ENCODE results near the gene MLLT3.

- TF ChIP-seq CTCF (IDR thresholded peaks at IDR 0.05) (no peak), POLR2A (IDR thresholded peaks at IDR 0.05) (no peak), POLR2AphosphoS5 (IDR thresholded peaks at IDR 0.05) (no peak)
Observed at GRCh38 chr9:20499013-20499412, 123.3 kb downstream of the MLLT3 start.
